ENCODE data around the gene PADI4. TPM values are rescaled to one million over a fixed set of nuclear protein-coding genes. Genes with fewer than 3 reads are reported as not detected.

Gene PADI4
- total RNA-seq, 1 donor from 2014 or later, result not detected

DNA sequence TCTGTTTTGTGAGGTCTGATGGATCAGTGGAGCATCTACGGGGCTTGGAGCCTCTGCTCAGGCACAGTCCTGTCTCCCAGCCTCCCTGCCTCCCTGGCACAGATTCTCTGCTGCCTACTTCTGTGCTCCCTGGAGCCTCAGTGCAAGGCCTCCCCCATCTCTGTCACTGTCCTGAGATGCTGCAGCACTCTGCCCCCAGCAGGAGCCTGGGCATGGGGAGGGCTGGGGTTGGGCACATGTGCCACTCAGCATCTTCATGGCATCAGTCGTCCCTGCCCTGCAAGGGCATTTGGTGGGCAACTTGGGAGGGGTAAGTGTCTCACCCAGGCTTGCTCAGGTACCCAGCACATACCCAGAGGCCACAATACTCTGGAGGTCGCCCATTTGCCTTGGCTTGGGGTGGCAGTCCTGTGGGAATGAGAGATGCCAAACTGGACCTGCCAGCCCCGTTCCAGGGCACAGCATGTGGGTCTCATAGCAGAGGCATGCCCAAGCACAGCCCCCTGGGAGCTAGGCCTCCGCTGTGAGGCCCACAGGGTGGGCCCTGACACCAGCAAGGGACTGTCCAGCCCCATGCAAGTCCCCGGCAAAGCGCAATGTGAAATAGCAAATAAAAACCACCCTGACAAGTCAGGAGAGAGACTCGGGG is 30.4 kb upstream of the PADI4 start:
- H3K4me3 Mint-ChIP-seq (ENCODE audit: unreplicated experiment), result no peak overlapping the region
- DNase-seq, result no peak
- no peak for TF ChIP-seq CTCF (IDR thresholded peaks at IDR 0.05; ENCODE audit: partially characterized antibody, unreplicated experiment)
- no peak overlapping the region for H3K27ac Mint-ChIP-seq (ENCODE audit: unreplicated experiment)
- H3K27me3 Mint-ChIP-seq (ENCODE audit: unreplicated experiment), result peaks cover 4% of the 10 kb centered on the region
- H3K4me1 Mint-ChIP-seq (ENCODE audit: low read depth, unreplicated experiment), result peaks cover 3% of the 10 kb centered on the region
- H3K36me3 Mint-ChIP-seq (ENCODE audit: unreplicated experiment), result no peaks in the 10 kb centered on the region
- H3K9me3 Mint-ChIP-seq (ENCODE audit: unreplicated experiment), result peaks cover 3% of the 10 kb centered on the region

DNA sequence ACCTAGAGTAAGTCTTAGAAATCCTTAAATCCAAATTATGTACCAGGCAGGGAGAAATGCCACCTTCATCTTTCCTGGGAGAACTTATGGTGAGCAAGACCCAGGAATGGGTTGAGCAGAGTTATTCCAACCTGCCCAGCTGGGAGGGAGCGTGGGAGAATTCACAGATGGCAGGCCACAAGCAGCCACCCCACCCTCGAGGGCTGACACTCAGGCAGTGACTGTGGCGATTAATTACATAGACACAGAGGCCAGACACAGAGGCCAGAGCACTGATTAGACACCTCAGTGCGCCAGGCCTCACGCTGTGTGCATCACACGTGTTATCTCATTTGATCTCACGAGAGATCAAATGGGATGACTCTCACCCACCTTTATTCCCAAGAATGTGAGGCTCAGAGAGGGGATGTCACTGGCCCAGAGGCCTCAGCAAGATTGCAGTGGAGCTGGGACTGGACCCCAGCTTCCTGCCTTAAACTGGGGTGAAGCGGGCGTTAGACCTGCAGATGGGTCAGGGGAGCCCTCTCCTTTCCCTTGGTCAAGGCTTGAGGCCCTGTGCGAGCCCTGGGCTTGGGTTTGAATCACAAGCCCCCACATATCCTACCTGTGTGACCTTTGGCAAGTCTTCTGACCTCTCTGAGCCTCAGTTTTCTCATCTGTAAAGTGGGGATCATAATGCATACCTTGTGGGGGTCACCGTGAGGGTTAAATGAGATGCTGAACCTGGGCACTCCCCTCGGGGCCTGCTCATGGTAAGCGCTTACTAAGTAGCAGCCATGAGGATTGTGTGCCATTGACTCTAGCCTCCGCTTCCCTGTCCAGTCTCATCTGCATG is 28.8 kb upstream of the PADI4 start:
- Mint-ChIP-seq H3K4me3 (ENCODE audit: unreplicated experiment) (no peak overlapping the region), H3K27ac (ENCODE audit: unreplicated experiment) (no peak overlapping the region), H3K9me3 (ENCODE audit: unreplicated experiment) (peaks cover 3% of the 10 kb centered on the region), H3K36me3 (ENCODE audit: unreplicated experiment) (no peaks in the 10 kb centered on the region), H3K4me1 (ENCODE audit: low read depth, unreplicated experiment) (peaks cover 3% of the 10 kb centered on the region), H3K27me3 (ENCODE audit: unreplicated experiment) (peaks cover 2% of the 10 kb centered on the region)
- TF ChIP-seq CTCF (IDR thresholded peaks at IDR 0.05; ENCODE audit: partially characterized antibody, unreplicated experiment), result no peak
- DNase-seq, result no peak

- H3K27me3 Mint-ChIP-seq (ENCODE audit: unreplicated experiment), result peaks cover 2% of the 10 kb centered on the region
- H3K9me3 Mint-ChIP-seq (ENCODE audit: unreplicated experiment), result no peaks in the 10 kb centered on the region
- no peak overlapping the region for H3K27ac Mint-ChIP-seq (ENCODE audit: unreplicated experiment)
- H3K36me3 Mint-ChIP-seq (ENCODE audit: unreplicated experiment), result no peaks in the 10 kb centered on the region
- TF ChIP-seq CTCF (IDR thresholded peaks at IDR 0.05; ENCODE audit: partially characterized antibody, unreplicated experiment), result no peak
- no peak overlapping the region for H3K4me3 Mint-ChIP-seq (ENCODE audit: unreplicated experiment)
- no peak for DNase-seq
- peaks cover 3% of the 10 kb centered on the region for H3K4me1 Mint-ChIP-seq (ENCODE audit: low read depth, unreplicated experiment)
Measured at GRCh38 chr1:17280436-17280835, 27.6 kb upstream of the PADI4 start.

DNA sequence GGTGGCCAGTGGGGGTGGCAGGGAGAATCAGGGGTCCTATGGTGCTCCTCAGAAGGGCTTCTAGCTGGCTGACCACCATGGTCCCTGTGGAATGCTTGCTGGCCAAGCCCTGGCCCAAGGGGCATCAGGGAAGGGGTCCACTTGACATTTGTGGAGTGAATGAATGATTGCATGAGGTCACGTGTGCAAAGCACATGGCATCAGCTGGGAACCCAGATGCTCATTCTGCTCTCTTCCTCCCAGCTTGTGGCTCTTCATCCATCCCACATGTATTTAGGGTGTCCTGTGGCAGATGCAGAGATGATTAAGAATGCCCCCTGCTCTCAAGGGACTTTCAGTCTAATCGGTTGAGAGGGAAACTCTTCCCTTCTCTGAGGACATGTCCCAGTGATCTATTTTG is 27.1 kb upstream of the PADI4 start:
- Mint-ChIP-seq H3K36me3 (ENCODE audit: unreplicated experiment) (no peaks in the 10 kb centered on the region), H3K9me3 (ENCODE audit: unreplicated experiment) (no peaks in the 10 kb centered on the region), H3K27me3 (ENCODE audit: unreplicated experiment) (peaks cover 2% of the 10 kb centered on the region), H3K4me3 (ENCODE audit: unreplicated experiment) (no peak overlapping the region), H3K27ac (ENCODE audit: unreplicated experiment) (no peak overlapping the region), H3K4me1 (ENCODE audit: low read depth, unreplicated experiment) (peaks cover 3% of the 10 kb centered on the region)
- TF ChIP-seq CTCF (IDR thresholded peaks at IDR 0.05; ENCODE audit: partially characterized antibody, unreplicated experiment), result no peak
- DNase-seq, result no peak

DNA sequence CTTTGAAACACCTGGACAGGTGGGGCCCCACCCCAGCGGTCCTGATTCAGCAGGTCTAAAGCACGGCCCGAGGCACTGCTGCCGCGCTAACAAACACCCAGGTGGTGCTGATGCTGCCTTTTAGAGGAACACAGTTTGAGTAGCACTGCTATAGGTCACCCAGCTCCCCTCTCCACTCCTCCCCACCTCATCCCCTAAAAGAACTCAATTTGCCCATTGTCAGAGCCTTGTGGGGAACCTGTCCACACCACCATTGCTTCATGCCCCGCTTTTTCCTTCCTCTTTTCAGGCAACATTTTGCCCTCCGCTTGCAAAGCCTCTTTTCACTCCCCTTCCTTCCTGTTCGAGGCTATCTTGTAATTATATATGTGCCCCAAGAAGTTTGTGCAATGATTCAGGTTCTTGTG is 26.2 kb upstream of the PADI4 start:
- no peak overlapping the region for H3K4me3 Mint-ChIP-seq (ENCODE audit: unreplicated experiment)

More for the DNA sequence above, 26.2 kb upstream of the PADI4 start:
- TF ChIP-seq CTCF (IDR thresholded peaks at IDR 0.05; ENCODE audit: partially characterized antibody, unreplicated experiment), result no peak
- Mint-ChIP-seq H3K4me1 (ENCODE audit: low read depth, unreplicated experiment) (peaks cover 3% of the 10 kb centered on the region), H3K27me3 (ENCODE audit: unreplicated experiment) (peaks cover 2% of the 10 kb centered on the region), H3K9me3 (ENCODE audit: unreplicated experiment) (no peaks in the 10 kb centered on the region), H3K27ac (ENCODE audit: unreplicated experiment) (no peak overlapping the region), H3K36me3 (ENCODE audit: unreplicated experiment) (no peaks in the 10 kb centered on the region)
- DNase-seq, result no peak
